ENCODE results near the gene ASPA.

GRCh38 chr17:3469529-3469928 is 6.3 kb upstream of the ASPA start:
- no peak for TF ChIP-seq CTCF (IDR thresholded peaks at IDR 0.05)
- TF ChIP-seq POLR2A (IDR thresholded peaks at IDR 0.05), result no peak

All from tibial nerve (tissue), 3 donors.